Renal pelvis (tissue), 4 donors: ENCODE data around the gene DOCK1. TPM values are rescaled to one million over a fixed set of nuclear protein-coding genes. Genes with fewer than 3 reads are reported as not detected.

Experiments used
- DNase-seq: peaks from one replicate; pipeline ENCODE4 v3.0.0-alpha.2; 2013
- polyA plus RNA-seq, 3 donors: library from polyadenylated mRNA; unstranded; fragments of 120-200 nt; gene quantifications; one replicate each; pipeline ENCODE4 v1.2.1, GENCODE V29; 2013; ENCODE audit not compliant: insufficient read length in 3 of 3

Gene DOCK1
- polyA plus RNA-seq, 3 donors, result 61.5 to 65.1 (median 61.9) TPM

DNA sequence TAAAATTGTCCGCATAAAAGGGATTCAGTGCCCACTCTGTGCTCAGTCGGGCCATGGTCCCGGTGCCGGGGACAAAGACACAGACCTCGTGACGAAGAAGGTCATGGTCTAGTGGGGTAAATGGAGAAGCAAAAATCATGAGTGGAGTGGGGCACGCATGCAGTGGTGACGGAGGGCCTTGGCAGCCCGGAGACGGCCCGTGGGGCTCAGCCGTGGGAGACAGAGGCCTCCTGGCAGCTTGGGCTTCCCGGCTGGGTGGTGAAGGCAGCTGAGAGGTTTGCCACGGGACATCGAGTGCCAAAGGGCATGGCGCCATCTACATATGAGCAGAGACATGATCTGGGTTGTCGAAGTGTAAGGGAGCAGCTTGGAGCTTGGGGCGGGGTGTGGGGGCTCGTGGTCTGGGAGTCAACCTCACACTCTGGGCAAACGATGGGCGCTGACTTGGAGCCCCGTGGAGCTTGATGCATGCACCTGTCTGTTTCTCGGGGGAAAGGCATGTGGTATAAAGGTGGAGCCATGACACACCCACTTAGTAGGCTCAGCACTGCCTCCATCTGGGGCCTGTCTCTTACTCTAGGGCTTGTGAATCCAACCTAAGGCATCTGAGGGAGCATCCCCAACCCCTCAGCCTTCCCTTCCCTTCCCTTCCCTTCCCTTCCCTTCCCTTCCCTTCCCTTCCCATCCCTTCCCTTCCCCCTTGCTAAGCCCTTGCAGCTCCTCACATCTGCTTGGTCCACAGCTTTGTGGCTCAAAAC, 442.2 kb downstream of the DOCK1 start:
- no peak for DNase-seq

DNA sequence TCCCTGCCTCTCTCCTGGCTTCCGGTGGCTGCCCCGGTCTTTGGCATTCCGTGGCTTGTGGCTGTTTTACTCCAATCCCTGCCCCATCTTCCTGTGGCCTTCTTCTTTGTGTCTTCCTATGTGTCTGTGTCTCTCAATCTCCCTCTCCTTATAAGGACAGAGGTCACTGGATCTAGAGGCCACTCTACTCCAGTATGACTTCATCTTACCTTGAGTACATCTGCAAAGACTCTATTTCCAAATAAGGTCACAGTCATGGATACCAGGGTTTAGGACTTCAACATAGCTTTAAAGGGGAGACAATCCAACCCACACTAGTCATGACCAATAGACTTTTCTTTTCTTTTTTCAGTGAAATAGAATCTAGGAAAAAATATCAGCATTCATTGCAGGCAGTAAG, 444.5 kb downstream of the DOCK1 start:
- no peak for DNase-seq

DNA sequence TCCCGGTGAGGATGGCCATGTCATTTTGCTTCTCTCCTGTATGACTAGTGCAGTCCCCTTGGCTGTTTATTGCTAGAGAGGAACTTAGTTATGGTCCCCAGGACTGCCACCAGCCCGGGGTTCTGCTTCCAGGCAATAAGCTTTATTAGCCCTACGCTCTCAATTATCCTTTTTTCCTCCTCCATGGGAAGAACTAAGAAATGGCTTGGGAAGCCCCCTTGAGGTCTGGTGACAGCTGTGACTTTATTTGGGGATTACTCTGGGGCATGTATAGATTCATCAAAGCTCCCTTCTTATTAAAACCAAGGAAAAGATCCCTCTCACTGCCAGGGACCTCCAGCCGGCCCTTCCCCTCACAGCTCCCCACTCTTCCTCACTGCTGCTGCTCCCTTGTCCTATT, 446.3 kb downstream of the DOCK1 start:
- DNase-seq, result no peak

DNA sequence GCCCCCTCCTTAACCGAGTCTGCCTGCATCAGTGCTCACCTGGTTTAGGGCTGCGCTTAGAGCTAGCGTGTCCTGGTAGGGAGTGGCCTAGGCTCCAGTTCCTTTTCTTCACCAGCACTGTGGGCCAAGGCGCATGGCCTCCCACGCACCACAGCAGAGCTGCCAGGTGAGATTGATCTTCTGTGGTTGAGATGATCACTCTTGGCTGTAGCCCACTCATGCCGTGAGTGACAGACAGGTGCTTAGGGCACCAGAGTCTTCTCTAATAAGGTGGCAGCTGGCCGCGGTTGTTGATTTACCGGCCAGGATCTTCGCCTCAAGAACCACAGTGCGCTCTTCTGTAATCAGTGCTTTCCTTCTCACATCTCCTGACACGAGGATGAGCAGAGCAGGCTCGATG, 448.3 kb downstream of the DOCK1 start:
- peak; percentile 19 for DNase-seq

DNA sequence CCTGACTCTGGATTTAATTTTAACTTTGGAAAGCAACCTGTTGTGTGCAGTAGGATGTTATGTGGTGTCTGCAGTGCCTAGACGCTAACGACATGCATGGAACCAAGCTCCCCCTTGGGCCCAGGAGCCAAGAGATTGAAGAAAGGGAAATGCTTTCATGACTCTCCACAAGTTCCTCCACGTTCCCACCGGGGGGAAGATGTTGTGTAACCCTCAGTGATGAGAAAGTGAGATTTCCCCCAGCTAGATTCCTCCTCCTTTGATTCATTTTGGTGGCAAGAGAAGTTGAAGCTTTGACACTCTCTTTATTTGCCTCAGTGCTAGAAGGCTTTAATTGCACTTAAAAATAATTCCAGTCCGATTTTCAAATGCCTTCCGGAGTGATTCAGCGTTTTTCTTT, 449.0 kb downstream of the DOCK1 start:
- no peak for DNase-seq

DNA sequence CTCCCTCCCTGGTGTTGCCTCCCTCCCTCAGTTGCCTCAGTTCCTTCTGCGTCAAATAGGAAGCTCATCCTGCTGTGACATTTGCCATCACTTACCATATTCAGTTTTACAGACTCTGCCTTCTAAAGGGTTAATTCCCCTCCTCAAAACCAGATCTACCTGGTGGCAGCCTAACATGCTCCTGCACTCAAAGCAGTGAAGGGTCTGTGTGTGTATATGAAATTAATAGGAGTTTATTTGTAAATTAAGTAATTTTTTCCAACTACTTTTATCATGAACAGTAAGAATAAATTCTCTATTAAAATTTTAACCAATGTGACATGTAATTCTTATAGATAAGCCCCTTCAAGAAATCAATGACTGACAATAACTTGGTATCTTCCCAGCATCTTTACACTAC, 449.8 kb downstream of the DOCK1 start:
- no peak for DNase-seq

DNA sequence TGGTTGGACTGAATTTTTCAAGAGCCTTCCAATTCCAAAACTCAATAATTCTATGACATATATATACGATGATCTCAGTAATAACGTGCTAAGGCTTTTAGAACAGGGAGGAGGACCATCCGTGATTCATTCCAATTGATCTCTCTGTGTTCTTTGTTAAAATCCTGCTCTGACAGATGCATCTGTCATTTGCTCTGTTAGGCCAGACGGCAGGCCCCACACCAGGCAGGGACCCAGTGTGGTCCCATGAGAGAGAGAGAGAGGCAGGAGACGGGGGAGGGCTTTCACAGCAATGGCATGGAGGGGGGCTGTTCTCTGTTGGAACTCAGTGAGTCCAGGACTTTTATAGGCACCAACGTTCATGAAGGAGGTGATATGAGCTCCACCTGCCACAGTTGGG, 451.1 kb downstream of the DOCK1 start:
- DNase-seq, result no peak

DNA sequence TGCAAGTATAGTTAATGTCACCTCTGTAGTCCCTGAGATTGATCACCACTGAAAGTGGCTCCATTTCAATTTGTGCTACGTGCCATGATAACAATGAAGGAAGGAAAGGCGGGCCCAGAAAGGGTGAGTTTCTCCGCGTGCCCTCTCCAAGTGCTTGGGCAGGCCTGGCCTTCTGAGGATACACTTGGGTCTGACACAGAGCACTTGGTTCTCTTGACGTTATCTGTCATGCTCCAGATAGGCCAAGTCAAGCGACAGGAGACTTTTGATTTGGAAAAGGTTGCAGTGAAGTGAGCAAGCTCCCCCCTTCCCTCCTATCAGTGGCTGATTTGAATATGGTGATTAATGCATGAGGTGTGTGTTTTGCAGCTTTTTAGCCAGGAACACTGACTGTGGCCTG, 452.0 kb downstream of the DOCK1 start:
- no peak for DNase-seq

DNA sequence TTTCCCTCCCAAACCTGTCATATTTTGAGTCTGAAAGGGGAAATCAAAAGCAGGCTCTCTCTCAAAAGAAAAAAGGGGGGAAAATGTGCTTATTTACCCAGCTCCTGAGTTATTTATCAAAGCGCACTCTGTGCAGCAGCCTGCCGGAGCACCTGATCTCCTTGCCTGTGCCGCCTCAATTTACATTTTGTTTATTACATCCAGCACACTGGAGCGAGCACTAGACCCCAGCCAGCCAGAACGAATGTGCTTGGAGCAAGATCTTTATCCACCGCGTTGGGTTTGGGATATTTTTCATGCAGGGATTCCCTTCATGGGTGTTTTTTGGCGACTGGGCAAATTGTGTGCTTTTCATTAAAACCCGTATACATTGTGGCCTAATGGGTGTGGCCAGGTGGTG, 453.1 kb downstream of the DOCK1 start:
- DNase-seq, result peak; percentile 29

DNA sequence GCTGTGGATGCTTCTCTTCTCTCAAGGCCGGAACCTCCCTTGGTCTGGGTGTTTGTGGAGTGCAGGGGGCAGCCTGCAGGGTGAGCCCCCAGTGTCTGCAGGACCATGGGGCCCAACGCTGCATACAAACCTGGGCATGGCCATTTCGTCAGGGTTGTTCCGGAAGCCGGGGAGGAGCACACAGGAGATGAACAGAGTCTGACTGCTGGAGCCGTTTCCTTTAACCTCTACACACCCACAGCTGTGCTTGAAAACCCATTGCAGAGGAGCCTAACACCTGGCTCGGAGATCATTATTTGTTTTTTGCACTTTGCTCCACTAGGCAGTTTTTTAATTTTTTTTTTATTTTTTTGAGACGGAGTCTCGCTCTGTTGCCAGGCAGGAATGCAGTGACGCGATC, 458.8 kb downstream of the DOCK1 start:
- DNase-seq, result no peak

DNA sequence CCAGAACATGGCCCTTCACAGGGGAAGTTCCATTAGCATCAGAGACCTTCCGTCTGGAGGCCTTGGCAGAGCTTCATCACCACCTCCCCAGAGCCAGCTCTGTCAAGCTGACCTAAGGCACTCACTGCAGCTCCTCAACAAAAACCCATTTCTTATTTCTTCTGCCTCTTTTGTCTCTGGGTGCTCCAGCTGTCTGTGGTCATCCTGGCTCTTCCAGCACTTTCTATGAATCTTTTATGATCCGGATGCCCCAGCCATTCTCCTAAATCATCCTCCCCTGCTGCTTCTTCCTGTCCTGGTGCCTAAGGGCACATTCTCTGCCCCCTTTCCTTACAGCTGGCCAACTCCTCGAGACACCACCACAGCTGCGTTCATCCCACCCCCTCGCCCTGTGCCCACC, 462.9 kb downstream of the DOCK1 start:
- no peak for DNase-seq

DNA sequence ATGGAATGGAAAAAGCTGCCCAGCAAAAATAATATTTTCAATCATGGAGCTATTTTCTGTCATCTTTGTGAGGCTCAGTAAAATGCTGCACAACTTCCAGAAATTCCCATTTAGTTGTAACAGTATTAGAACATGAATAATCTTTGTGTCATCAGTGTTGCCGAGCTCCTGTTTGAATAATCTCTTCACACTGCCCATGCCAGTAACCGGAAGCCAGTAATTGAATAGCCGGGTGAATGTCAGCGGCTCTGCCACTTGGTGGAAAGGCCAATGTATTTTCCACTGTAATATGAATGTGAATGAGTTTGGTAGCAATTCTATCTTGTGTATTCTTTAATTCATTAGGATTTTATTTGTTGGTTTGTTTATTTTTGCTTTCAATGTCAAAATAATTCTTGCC, 463.7 kb downstream of the DOCK1 start:
- no peak for DNase-seq

DNA sequence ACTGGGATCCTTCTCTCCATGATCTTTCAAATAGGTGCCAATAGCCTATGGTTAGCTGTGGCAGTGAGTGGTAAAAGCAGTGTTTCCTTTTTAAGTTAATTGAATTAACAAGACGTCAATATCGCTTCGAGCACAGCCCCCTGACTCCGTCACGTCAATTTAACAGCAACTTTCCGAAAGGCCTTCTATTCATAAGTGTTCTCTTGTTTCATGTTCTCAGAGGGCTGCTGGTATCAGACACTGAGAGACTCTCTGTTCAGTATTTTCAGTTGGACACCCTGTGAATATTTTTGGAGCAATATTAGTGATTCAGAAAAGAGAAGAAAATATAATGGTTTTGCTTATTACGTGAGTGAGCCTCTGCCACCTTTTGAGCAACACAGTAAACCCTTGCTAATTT, 465.4 kb downstream of the DOCK1 start:
- DNase-seq, result no peak

DNA sequence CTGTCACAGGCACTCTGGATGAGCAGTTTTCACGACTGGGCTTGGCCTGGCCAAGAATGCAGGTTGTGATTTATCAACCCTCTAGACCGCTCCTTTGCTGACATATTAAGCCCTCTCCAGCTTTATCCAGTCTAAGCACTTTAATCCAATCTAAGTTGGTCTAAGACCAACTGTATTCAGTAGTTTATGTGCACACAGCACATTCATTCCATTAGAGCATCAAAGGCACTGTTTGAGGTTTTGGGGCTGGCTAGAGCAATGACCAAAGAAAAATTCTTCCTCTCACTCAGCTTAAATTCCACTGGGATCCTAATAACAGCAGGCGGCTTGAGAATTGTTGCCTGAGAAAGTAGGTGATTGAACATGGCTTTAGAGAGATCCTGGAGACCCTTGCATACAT, 467.1 kb downstream of the DOCK1 start:
- no peak for DNase-seq

DNA sequence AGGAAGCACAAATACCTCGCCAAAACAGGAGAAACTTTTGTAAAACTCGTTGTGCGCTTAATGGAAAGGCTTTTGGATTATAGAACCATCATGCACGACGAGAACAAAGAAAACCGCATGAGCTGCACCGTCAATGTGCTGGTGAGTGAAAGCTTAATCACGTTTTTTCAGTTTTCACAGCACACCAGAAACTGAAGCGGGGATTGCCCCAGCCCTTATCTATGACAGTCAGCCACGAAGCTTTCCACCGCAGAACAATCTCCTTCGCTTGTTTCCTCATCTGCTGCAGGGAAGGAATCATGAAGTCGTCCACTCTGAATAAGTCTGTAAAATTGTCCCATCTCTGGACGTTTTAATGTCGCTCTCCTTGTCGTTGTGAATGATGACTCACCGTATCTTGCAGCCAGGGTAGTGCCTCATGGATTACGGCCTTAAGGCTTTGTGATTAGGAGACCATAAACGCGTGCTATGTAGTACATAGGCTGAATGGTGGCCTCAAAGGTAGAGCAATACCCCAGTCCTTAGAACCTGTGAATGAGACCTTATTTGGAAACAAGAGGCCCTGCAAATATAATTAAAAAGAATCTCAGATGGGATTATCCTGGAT, 468.9 kb downstream of the DOCK1 start:
- DNase-seq, result no peak

DNA sequence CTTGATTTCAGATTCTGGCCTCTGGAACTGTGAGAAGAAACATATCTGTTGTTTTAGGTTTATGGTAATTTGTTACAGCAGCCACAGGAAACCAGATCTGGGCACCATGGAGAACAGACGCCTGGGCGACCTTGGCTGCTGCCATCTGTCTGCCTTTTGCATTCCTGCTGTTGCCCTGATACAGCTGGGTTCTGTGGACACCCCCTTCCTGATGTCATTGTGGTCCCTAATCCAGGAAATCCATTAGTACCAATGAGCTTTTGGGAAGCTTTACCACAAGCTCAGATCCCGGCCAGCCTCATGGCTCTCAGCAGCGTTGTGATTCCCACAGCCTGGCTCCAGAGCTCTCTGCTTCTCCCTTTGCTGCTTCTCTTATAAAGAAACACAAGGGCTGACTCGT, 469.7 kb downstream of the DOCK1 start:
- DNase-seq, result no peak

DNA sequence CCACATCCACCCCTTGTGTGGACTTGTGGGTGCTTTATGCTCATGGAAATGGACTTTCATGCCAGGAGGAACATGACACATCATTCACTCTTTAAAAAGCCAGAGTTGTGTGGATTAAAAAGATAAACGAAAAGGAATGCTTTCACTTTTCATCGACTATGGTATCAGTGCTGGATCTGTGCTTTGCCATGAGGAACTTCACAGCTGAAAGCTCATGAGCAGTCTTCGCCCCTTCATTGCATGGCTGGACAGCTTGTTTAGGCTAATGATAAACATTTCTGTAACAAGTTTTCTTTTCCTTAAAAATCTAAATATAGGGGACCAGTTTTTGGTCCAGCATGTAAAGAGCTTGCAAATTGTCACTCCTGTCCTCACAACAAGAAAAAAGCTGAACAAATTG, 470.2 kb downstream of the DOCK1 start:
- no peak for DNase-seq

DNA sequence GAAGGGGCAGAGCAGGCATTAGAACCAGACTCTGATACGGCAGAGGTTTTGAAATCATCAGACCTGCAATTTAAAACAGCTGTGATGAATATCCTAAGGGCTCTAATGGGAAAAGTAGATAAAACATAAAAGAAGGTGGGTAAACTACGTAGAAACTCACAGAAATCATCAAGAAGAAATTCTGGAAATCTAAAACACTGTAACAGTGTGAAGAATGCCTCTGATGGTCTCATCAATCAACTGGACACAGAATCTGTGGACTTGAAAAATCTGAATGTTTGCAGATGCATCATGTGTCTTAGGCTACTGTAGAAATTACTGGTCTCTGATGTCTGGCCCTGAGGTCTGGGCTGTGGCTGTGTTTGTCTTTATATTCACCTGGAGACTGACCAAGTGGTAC, 470.8 kb downstream of the DOCK1 start:
- DNase-seq, result no peak

DNA sequence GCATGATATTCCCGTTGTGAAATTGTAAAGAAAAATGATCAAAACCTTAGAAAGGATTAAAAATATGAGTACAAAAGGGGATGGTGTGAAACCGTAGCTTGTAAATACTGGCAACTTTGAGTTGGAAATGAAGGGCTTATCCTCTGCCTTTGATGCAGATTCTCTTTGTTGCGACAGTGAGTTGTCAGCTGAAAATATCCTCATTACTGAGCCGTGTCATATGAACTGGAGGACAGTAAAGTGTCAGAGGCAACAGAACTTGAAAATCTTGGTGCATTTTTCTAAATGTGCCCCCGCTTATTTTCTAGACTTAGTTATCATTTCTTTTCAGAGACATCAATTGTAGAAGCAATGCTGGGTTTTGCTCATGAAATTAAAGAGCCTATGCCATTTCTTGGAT, 473.4 kb downstream of the DOCK1 start:
- no peak for DNase-seq

DNA sequence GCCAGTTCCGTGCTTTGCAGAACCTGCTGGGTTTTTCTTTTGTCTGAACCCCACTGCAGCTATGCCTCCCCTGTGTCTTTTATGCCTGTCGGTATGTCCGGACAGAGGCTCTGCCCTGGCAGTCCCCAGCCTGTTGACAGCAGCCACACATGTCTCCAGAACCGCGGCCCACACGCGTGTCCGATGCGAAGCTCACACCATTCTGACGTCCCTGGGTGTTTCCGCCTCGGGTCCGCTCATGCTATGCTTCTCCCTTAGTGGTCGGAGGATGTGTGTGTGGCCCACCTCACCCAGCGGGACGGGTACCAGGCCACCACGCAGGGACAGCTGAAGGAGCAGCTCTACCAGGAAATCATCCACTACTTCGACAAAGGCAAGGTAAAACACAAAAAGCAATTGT, 479.3 kb downstream of the DOCK1 start:
- no peak for DNase-seq

DNA sequence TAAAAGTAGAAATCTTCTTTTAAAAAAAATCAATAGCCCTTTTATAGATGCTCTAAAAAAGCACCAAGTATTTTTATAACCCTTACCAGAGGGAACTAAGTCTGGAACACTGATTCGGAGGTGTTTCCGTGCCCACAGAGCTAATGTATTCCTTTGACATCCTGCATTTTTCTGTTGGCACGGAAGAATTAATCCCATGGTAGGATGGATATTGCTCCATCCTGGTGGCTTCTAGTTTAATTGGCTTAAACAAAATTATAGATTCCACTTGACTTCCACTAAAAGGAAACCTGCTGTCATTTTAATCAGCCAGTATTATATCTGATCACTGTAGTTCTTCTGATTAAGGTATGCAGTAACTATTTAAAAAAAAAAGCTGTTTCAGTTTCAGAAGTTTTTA, 479.8 kb downstream of the DOCK1 start:
- no peak for DNase-seq

DNA sequence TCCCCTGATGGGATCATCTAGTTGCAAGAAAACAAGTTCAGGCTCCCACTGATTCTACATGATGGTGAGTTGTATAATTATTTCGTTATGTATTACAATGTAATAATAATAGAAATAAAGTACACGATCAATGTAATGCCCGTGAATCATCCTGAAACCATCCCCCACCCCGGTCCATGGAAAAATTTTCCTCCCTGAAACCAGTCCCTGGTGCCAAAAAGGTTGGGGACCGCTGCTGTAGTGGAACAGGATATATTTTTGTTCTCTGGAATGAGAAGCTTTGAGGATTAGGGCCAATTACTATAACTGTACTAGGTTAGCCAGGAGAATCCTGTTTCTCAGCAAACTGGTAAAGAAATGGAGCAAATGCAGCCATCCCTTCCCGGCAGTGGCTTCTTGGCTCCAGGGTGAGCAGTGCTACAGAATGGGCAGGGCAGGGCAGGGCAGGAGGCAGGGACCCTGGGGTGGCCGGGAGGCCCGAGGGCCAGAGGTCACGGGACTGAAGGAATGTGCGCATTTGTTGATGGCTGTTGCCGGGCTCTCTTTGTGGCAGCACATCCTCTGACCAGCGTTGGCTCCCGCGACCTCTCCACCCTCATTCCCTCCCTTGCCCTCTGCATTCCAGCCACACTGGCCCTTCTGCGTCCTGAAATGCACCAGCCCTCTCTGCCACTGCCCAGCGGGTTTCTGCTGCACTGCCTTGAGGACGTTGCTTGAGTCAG, 481.5 kb downstream of the DOCK1 start:
- no peak for DNase-seq

DNA sequence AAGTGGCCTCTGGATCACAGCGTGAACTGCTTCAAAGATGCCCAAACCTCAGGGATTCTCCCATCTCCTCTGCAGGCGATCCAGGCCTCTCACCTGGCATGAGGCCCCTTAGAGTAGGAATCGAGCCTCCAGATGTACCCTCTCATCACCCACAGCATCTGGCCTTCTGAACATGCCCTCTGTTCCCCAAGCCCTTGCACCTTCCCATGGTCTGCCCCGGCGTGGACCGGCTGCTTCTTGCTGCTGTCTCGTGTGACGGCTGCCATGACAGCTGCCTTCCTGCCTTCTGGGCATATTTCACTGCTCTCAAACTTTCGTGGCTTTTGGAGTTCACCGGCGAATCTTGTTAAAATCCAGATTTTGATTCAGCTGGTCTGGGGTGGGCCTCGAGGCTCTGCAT, 486.6 kb downstream of the DOCK1 start:
- no peak for DNase-seq
